Measurements from ENCODE around the gene MYO15A.
"Not testable (repeated sequence)": the region's sequence is repeated elsewhere in the genome, so short reads cannot be mapped to it uniquely, and the experiment has no call there.

Gene MYO15A

DNA sequence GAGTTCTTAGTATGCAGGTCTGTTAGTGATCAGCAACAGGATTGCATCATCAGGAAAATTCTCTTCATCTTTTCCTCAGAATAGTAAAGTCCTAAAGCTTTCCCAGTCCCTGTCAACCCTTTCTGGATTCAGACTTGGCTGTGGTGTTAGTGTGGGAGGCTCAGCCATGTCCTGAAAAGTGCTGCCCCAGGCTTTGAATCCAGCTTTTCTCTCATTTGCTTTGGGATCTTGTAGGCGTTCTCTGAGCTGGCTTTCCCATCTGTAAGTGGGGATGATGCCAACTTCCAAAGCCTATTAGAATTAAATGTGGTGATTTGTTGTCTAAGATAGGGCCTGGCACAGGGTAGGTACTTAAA is 78.0 kb downstream of the MYO15A start:
- DNase-seq, result no peak

GRCh38 chr17:18187226-18187625 is 78.7 kb downstream of the MYO15A start:
- DNase-seq, result no peak

DNA sequence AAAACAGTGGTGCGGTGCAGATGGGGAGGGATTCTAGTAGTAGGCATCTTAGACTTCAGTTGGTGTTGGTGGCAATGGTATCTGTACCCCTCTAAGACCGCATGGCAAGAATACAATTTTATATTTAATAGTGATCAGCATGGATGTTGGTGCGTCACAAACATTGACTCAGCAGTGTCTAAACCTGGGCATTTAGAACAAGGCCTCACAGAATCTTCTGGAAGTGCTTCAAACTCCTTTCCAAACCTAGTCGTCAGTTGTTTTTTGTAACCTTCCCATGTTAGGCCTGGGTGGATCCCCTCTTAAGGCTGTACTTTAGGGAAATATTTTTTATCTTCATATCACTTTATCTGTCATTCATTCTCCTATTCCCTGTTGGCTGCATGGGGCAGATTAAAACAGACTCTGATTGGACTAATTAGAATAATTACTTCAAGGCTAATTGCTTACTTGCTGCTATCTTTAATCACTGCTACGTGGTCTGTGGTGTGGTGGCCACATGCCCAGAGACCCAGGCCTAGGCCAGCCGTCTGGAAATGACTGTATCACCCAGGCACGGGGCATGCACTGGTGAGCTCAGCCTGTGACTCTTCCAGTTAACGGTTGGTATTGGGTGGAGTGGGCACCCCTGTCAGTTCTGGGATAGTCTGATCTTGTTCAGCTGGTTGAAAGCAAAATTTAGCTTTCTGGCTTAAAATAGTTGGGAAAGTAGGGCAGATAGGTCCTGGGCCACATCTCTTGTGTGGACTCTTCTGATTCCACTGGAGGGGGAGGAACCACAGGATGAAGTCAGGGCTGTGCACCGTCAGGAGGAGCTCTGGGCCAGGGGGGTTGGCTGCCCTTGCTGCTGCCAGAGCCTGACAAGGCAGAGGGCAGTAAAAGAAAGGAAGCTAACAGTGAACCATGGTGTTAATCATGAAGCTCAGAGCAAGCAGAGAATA is 79.5 kb downstream of the MYO15A start:
- no peak for DNase-seq

DNA sequence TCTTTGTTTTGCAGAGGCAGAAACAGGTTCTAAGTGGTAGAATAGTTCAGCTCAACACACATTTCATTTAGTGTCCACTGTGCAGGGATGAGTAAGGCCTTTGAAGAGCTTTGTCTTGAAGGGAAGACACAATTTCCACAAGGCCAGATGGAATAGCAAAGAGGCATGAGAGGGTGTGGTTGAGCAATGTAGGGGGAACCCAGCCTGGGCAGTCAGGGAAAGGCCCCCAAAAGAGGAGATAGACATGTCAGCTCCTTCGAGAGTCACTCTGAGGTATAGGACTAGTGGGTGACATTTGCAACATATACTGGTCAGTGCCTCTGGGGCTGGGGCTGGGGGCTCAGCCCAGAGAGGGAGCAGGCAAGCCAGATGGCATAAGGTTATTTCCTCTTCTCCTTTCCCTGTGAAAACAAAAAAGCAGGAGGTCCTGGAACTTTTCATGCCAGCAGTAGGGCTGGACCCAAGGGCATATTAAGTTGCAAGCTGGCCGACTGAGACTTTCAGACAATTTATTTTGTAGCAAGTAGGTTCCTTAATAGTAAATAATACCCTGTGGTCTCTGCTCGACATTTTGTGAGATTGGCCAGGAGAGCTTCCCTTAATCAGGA is 82.2 kb downstream of the MYO15A start:
- DNase-seq, result no peak

DNA sequence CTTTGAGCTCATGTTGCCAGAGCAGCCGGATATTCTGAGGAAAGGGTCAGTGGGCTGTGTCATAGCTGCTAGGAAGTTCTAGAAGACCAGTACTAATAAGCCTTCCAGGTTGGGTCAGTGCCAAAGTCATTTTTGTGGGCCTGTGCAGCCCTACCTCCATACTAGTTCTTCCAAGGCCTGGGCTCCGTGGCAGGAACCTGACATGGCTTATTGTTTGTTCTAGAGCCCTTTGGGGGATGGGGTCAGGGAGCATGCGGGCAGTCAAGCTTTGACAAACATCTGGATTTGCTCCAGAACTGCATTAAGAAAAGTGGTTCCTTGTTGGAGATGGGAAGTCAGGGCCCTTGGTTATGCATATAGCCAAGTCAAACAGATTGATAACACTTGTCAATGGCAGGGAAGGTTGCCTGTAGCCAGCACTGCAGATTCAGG is 82.7 kb downstream of the MYO15A start:
- no peak for DNase-seq

- DNase-seq, result no peak
These were observed 83.4 kb downstream of the MYO15A start for GRCh38 chr17:18191967-18192366.

- DNase-seq, result no peak
These were observed 85.8 kb downstream of the MYO15A start for GRCh38 chr17:18194394-18194793.

DNA sequence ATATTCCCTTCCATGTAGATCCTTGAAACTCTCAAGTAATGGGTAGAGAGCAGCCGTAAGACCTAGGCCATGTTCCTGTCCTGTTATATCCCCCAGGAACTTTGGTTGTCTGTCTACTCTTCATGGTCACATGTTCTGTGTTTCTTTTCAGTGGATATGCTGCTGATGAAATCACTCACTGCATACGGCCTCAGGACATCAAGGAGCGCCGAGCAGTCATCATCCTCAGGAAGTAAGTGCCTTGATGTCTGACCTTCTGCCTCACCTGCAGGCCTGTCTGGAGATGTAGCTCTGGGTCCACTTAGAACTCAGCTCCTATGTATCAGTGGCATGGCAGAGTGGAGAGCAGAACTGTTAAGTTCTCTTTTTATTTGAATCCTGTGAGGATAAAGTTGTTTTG is 86.2 kb downstream of the MYO15A start:
- DNase-seq, result no peak

- no peak for DNase-seq
These were observed 86.7 kb downstream of the MYO15A start for GRCh38 chr17:18195246-18195645.

DNA sequence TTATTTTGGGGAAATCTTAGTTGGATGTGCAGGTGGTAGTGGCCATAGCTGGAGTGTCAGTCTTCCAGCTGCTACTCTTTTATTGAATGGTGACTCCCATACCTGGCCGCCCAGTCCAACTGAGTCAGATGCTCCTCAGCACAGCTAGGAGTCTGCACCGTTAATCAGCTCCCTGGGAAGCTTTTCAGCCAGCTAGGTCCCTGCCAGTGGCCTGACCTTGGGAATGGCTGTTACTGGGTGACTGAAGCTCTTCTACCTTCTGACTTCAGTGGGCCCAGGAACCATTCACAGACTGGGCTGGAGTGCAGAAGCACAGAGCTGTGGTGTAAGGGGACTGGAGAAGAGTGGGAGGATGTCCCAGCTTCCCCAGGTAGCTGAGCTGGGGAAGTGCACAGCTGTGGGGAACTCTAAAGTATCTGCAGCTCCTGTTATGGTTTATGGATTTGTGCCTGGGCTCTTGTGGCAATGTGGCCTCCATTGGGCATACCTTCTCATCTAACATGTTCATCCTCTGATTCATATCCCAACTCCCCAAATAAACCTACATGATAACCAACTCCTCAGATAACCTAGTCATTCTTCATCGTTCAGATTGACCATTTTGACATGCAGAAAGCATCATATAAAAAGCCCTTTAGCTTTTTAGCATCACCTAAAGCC is 89.1 kb downstream of the MYO15A start:
- DNase-seq, result no peak

GRCh38 chr17:18198530-18198929 is 90.0 kb downstream of the MYO15A start:
- no peak for DNase-seq

GRCh38 chr17:18201108-18201507 is 92.6 kb downstream of the MYO15A start:
- no peak for DNase-seq

DNA sequence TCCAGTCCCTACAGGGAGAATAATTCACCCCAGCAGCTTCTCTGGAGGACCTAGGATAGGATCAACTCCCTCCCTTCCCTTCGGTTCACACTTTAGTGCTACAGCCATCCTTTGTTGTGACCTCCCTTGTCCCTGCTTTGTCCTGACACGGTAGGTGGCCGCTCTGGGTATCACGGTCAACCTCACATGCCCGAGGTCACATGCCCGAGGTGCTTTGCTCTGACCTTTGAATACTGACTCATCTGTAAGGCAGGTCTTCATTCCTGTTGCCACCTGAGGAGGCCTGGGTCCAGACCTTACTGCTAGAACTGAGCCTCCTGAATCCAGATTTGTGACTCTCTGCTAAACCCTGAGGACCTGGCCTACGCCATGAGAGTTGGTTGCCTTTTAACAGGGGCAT is 94.8 kb downstream of the MYO15A start:
- no peak for DNase-seq

GRCh38 chr17:18205861-18206260 is 97.3 kb downstream of the MYO15A start:
- no peak for DNase-seq

- no peak for DNase-seq
These were observed 98.4 kb downstream of the MYO15A start for GRCh38 chr17:18206962-18207361.

- no peak for DNase-seq
These were observed 99.5 kb downstream of the MYO15A start for GRCh38 chr17:18208092-18208491.

GRCh38 chr17:18213666-18214270 is 105.2 kb downstream of the MYO15A start:
- DNase-seq, result no peak

DNA sequence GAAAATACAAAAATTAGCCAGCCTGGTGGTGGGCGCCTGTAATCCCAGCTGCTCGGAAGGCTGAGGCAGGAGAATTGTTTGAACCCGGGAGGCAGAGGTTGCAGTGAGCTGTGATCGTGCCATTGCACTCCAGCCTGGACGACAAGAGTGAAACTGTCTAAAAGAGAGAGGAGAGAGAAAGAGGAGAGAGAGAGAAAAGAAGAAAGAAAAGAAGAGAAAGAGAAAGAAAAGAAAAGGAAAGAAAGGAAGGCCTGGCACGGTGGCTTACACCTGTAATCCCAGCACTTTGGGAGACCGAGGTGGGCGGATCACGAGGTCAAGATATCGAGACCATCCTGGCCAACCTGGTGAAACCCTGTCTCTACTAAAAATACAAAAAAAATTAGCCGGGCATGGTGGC is 108.3 kb downstream of the MYO15A start:
- DNase-seq, result not testable (repeated sequence)

DNA sequence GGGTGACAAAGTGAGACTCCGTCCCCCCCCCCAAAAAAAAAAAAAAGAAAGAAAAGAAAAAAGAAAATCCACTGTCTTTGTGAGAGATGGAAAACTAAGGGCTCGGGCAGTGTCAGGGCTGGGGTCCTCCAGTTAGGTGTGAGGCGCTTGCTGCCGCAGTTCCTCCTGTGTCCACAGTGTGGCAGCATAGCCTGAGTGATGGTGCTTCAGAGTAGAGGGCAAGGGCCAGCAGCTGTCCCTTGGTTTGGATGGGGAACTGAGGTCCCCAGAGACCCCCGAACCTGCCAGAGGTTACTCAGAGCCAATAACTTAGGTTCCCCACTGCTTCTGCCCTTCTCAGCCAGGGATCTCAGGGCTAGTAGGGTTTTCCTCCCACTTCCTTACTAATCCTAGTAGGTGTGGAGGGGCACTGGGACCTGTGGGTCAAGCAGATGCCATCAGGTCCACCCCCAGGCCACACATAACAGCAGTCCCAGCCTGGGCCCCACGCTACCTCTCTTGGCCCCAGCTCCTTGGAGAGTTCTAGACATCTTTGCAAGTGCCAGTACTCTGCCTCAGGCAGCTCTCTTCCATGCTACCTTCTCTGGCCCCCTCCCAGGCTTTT is 109.0 kb downstream of the MYO15A start:
- peak; percentile 35 to 39 for DNase-seq

DNA sequence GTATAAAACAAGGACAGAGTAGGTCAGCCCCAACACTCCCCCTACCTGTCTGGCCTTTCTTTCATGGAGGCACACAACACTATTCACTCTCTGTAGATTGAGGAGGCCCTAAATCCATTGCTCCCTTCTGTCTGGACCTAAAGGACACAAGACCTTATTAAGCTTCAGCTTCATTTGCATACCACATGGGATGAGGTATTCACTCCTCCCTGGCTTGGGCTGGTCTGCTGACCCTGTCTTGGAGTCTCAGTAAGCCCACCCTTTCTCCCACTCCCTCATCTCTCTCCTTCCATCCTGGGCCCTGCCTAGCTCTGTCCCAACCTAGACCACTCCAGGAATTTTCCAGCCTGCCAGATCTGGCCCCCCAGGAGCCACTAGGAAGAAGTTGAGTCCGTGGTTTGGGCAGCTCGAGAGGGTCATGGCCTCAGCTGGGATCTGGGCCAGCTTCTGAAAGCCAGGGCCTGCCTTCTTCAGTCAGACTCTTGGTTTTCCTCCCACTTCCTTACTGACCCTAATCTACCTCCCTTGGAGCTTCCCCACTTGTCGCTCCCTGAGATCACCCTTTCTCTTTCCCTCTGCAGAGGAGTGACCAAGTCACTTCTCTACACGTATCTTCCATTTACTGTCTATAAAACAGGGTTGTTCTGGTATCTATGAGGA is 110.3 kb downstream of the MYO15A start:
- DNase-seq, result no peak

DNA sequence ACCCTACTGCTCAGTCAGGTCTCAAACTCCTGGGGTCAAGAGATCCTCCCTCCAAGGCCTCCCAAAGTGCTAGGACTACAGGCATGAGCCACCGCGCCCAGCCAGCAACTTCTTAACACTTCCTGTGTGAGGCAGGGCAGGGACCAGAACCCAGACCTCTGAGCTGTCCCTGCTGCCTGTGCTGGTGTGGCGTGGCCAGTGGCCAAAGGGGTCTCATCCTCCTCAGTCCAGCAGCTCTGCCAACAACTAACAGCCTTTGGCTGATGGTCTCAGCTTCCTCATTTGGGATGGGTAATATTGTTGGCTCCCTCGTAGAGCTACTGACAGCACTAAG is 115.5 kb downstream of the MYO15A start:
- DNase-seq, result no peak

GRCh38 chr17:18224387-18225120 is 116.0 kb downstream of the MYO15A start:
- no peak for DNase-seq

Measured in NCI-H2081 (cell line).